Liver (tissue), 9 donors: ENCODE results near the gene KIAA1217. TPM values are rescaled to one million over a fixed set of nuclear protein-coding genes. Genes with fewer than 3 reads are reported as not detected.

ENCODE experiments used
- DNase-seq: peaks from one replicate; pipeline ENCODE4 v3.0.0-alpha.2; 2017; ENCODE audit warnings: low spot score
- H3K27ac ChIP-seq, 2 donors: one replicate each; pipeline ENCODE4 v1.7.0; 2013; ENCODE audit warnings: inconsistent platforms in 2 of 2, low read length in 2 of 2, control low read depth in 1 of 2, low read depth in 1 of 2, mild to moderate bottlenecking in 1 of 2
- H3K27me3 ChIP-seq, 4 donors: one replicate each; pipeline versions ENCODE4 v1.6.1 to v1.7.0; 2013; ENCODE audit warnings: low read length in 3 of 4, inconsistent platforms in 1 of 4, mild to moderate bottlenecking in 1 of 4, moderate library complexity in 1 of 4; ENCODE audit not compliant: control insufficient read depth in 4 of 4, insufficient read depth in 4 of 4
- H3K36me3 ChIP-seq, 4 donors: one replicate each; pipeline versions ENCODE4 v1.6.1 to v1.7.0; 2013; ENCODE audit warnings: low read length in 3 of 4, mild to moderate bottlenecking in 3 of 4, low read depth in 1 of 4, moderate library complexity in 1 of 4; ENCODE audit not compliant: control insufficient read depth in 4 of 4, insufficient read depth in 3 of 4
- H3K4me1 ChIP-seq, 4 donors: one replicate each; pipeline versions ENCODE4 v1.6.1 to v1.7.0; 2013; ENCODE audit warnings: low read length in 3 of 4, mild to moderate bottlenecking in 3 of 4, moderate library complexity in 1 of 4; ENCODE audit not compliant: control insufficient read depth in 4 of 4, insufficient read depth in 4 of 4
- H3K4me3 ChIP-seq, 3 donors: one replicate each; pipeline versions ENCODE4 v1.6.1 to v1.7.0; 2013; ENCODE audit warnings: low read length in 3 of 3, control low read depth in 1 of 3, low read depth in 1 of 3, mild to moderate bottlenecking in 1 of 3
- H3K9ac ChIP-seq, 2 donors: one replicate each; pipeline ENCODE4 v1.7.0; 2013; ENCODE audit warnings: low read length in 2 of 2, mild to moderate bottlenecking in 2 of 2, moderate library complexity in 2 of 2, control low read depth in 1 of 2, low read depth in 1 of 2
- H3K9me3 ChIP-seq, 4 donors: one replicate each; pipeline versions ENCODE4 v1.6.1 to v1.7.0; 2013; ENCODE audit warnings: low read length in 3 of 4; ENCODE audit not compliant: control insufficient read depth in 4 of 4
- FOXA1 ChIP-seq: IDR thresholded peaks from 2 replicates; pipeline ENCODE4 v1.6.1; 2016; ENCODE audit warnings: antibody characterized with exemption
- FOXA2 ChIP-seq: IDR thresholded peaks from 2 replicates; pipeline ENCODE4 v1.6.1; 2016; ENCODE audit warnings: antibody characterized with exemption
- GABPA ChIP-seq, 2 donors: IDR thresholded peaks in 1 of 2; conservative IDR thresholded peaks in 1 of 2; 2 replicates each; pipeline ENCODE4 v1.6.1; 2016; ENCODE audit warnings: antibody characterized with exemption in 2 of 2, mild to moderate bottlenecking in 1 of 2, moderate library complexity in 1 of 2
- HNF4A ChIP-seq, 2 donors: conservative IDR thresholded peaks; 2 replicates each; pipeline ENCODE4 v1.6.1; 2016; ENCODE audit warnings: antibody characterized with exemption in 2 of 2, mild to moderate bottlenecking in 2 of 2
- HNF4G ChIP-seq: IDR thresholded peaks from 2 replicates; pipeline ENCODE4 v1.6.1; 2016; ENCODE audit warnings: antibody characterized with exemption
- JUND ChIP-seq, 2 donors: IDR thresholded peaks; 2 replicates each; pipeline ENCODE4 v1.6.1; 2016; ENCODE audit warnings: antibody characterized with exemption in 2 of 2
- MAX ChIP-seq: IDR thresholded peaks from 2 replicates; pipeline ENCODE4 v1.6.1; 2016; ENCODE audit warnings: antibody characterized with exemption
- NR2F2 ChIP-seq: IDR thresholded peaks from 2 replicates; pipeline ENCODE4 v1.6.1; 2016; ENCODE audit warnings: antibody characterized with exemption
- RAD21 ChIP-seq, 2 donors: IDR thresholded peaks; 2 replicates each; pipeline ENCODE4 v1.6.1; 2016; ENCODE audit warnings: antibody characterized with exemption in 2 of 2, mild to moderate bottlenecking in 2 of 2
- REST ChIP-seq: IDR thresholded peaks from 2 replicates; pipeline ENCODE4 v1.6.1; 2016; ENCODE audit warnings: antibody characterized with exemption, mild to moderate bottlenecking
- RXRA ChIP-seq, 2 donors: IDR thresholded peaks; 2 replicates each; pipeline ENCODE4 v1.6.1; 2017 to 2018; ENCODE audit warnings: antibody characterized with exemption in 2 of 2, mild to moderate bottlenecking in 1 of 2
- TAF1 ChIP-seq: conservative IDR thresholded peaks from 2 replicates; pipeline ENCODE4 v1.6.1; 2016; ENCODE audit warnings: antibody characterized with exemption, mild to moderate bottlenecking
- YY1 ChIP-seq: IDR thresholded peaks from 2 replicates; pipeline ENCODE4 v1.6.1; 2016; ENCODE audit warnings: antibody characterized with exemption, mild to moderate bottlenecking
- WGBS: extraction: QIAGEN DNeasy Blood & Tissue Kit; methylation state at CpG from one replicate; pipeline ENCODE4 v1.1.7; 2013; 5-methylcytosine and 5-hydroxymethylcytosine counted together
- polyA plus RNA-seq, 2 donors: library from polyadenylated mRNA; stranded (reverse) in 1 of 2; unstranded in 1 of 2; fragments of 200-250 nt in 1 of 2; fragments of >200 nt in 1 of 2; fragmentation: Nextera tagmentation in 1 of 2; extraction: Ambion mirVana in 1 of 2; gene quantifications; one replicate each; pipeline versions ENCODE4 v1.2.1 to v1.2.3, GENCODE V29; 2013 to 2015
- total RNA-seq, 2 donors: library from RNA; depleted of rRNA; stranded (reverse); fragments of >200 nt; gene quantifications; one replicate each; pipeline ENCODE4 v1.2.3, GENCODE V29; 2014
- TF ChIP-seq, protein P1 (sequence below): IDR thresholded peaks from 2 replicates; pipeline ENCODE4 v1.6.1; 2016; ENCODE audit warnings: antibody characterized with exemption
- TF ChIP-seq, protein P2 (sequence below): IDR thresholded peaks from 2 replicates; pipeline ENCODE4 v1.6.1; 2016; ENCODE audit warnings: antibody characterized with exemption
- donor health status: healthy.
- donor health status: healthy.
- donor health status: healthy.
- donor health status: healthy.
- donor health status: healthy.

The KIAA1217 gene
- total and polyA plus RNA-seq, 4 donors, result 4.5 to 12.8 (median 6.8) TPM

DNA sequence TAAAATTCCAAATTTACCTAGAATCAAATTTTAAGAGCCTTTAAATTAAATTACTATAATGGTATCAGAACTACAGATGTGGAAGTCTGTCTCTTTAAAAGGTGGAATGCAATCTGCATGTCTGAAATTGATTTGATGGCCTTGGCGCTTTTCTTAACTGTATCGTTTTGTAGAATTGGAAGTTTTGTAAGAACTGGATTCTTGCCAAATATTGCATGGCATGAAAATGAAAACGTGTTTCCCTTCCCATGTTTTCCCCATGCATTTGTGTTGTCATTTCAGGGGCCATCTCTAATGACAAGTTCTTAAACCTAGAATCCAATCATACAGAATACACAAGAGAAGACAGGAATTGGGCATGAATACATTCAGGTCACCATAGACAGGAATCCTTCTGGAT is 162.5 kb downstream of the KIAA1217 start (continued):
- TF ChIP-seq REST (no peak), YY1 (no peak)

- Histone ChIP-seq H3K27ac (no peak overlapping the region), H3K9ac (no peak overlapping the region), H3K9me3 (no peaks in the 10 kb centered on the region), H3K27me3 (no peaks in the 10 kb centered on the region), H3K4me1 (no peaks in the 10 kb centered on the region), H3K36me3 (no peaks in the 10 kb centered on the region), H3K4me3 (no peak overlapping the region)
- TF ChIP-seq, protein P1, sequence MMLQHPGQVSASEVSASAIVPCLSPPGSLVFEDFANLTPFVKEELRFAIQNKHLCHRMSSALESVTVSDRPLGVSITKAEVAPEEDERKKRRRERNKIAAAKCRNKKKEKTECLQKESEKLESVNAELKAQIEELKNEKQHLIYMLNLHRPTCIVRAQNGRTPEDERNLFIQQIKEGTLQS, result no peak
- TF ChIP-seq GABPA (IDR thresholded peaks at IDR 0.05 in 1 of 2, conservative IDR thresholded peaks at IDR 0.05 in 1 of 2) (no peak), REST (no peak), FOXA1 (no peak), JUND (IDR thresholded peaks at IDR 0.05) (no peak), TAF1 (no peak), NR2F2 (no peak), RAD21 (IDR thresholded peaks at IDR 0.05) (no peak), YY1 (no peak), RXRA (IDR thresholded peaks at IDR 0.05) (no peak), HNF4G (no peak), MAX (no peak), FOXA2 (no peak), HNF4A (conservative IDR thresholded peaks at IDR 0.05) (no peak)
- TF ChIP-seq, protein P2, sequence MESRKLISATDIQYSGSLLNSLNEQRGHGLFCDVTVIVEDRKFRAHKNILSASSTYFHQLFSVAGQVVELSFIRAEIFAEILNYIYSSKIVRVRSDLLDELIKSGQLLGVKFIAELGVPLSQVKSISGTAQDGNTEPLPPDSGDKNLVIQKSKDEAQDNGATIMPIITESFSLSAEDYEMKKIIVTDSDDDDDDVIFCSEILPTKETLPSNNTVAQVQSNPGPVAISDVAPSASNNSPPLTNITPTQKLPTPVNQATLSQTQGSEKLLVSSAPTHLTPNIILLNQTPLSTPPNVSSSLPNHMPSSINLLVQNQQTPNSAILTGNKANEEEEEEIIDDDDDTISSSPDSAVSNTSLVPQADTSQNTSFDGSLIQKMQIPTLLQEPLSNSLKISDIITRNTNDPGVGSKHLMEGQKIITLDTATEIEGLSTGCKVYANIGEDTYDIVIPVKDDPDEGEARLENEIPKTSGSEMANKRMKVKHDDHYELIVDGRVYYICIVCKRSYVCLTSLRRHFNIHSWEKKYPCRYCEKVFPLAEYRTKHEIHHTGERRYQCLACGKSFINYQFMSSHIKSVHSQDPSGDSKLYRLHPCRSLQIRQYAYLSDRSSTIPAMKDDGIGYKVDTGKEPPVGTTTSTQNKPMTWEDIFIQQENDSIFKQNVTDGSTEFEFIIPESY, result no peak
- DNase-seq, result no peak
- 81% methylated on average over 7 of the region's 7 CpGs for WGBS
Measured at GRCh38 chr10:24374134-24374915, 165.4 kb downstream of the KIAA1217 start.
